GM12878 (cell line): ENCODE data around the gene ETV6. TPM values are rescaled to one million over a fixed set of nuclear protein-coding genes. Genes with fewer than 3 reads are reported as not detected.

Source experiments
- CREM ChIP-seq: IDR thresholded peaks from 2 replicates; pipeline ENCODE4 v1.6.1; 2014; ENCODE audit warnings: antibody characterized with exemption, low read depth
- EP300 ChIP-seq, 2 experiments: fragments of 150-350 bp in 1 of 2; IDR thresholded peaks; 2 replicates each; pipeline ENCODE4 v1.6.1; 2011 to 2012; ENCODE audit warnings: low read depth in 2 of 2, low read length in 2 of 2, borderline replicate concordance in 1 of 2, improper control_type of control experiment in 1 of 2, inconsistent platforms in 1 of 2; ENCODE audit not compliant: control insufficient read depth in 1 of 2
- GATAD2B ChIP-seq: fragments of 450-650 bp; conservative IDR thresholded peaks from 2 replicates; pipeline ENCODE4 v1.6.1; 2017; ENCODE audit warnings: low read depth, mild to moderate bottlenecking, moderate library complexity
- IRF4 ChIP-seq: IDR thresholded peaks from 2 replicates; pipeline ENCODE4 v1.6.1; 2011; ENCODE audit warnings: low read depth, low read length
- JUNB ChIP-seq: IDR thresholded peaks from 2 replicates; pipeline ENCODE4 v1.6.1; 2016; ENCODE audit warnings: antibody characterized with exemption, mild to moderate bottlenecking
- MTA3 ChIP-seq: IDR thresholded peaks from 2 replicates; pipeline ENCODE4 v1.6.1; 2012; ENCODE audit warnings: low read length, inconsistent platforms, borderline replicate concordance
- MXI1 ChIP-seq: fragments of 150-350 bp; IDR thresholded peaks from 2 replicates; pipeline ENCODE4 v1.6.1; 2011; ENCODE audit warnings: low read depth, mild to moderate bottlenecking, inconsistent platforms, low read length, improper control_type of control experiment
- NKRF ChIP-seq: fragments of 450-650 bp; conservative IDR thresholded peaks from 2 replicates; pipeline ENCODE4 v1.6.1; 2017; ENCODE audit warnings: mild to moderate bottlenecking, moderate library complexity
- NR2C1 ChIP-seq: fragments of 450-650 bp; IDR thresholded peaks from 2 replicates; pipeline ENCODE4 v1.6.1; 2017; ENCODE audit warnings: antibody characterized with exemption, mild to moderate bottlenecking, moderate library complexity
- PBX3 ChIP-seq: IDR thresholded peaks from 2 replicates; pipeline ENCODE4 v1.6.1; 2011; ENCODE audit warnings: mild to moderate bottlenecking, low read depth, low read length, moderate library complexity; ENCODE audit not compliant: insufficient replicate concordance
- POLR2A ChIP-seq: IDR thresholded peaks from 2 replicates; pipeline ENCODE4 v1.6.1; 2011; ENCODE audit warnings: low read depth, mild to moderate bottlenecking, low read length
- REST ChIP-seq: IDR thresholded peaks from 2 replicates; pipeline ENCODE4 v1.6.1; 2012; ENCODE audit warnings: mild to moderate bottlenecking, low read depth, low read length
- STAT3 ChIP-seq: IDR thresholded peaks from 2 replicates; pipeline ENCODE4 v1.6.1; 2011; ENCODE audit warnings: low read depth, low read length, improper control_type of control experiment
- ZBTB40 ChIP-seq: fragments of 450-650 bp; IDR thresholded peaks from 2 replicates; pipeline ENCODE4 v1.6.1; 2016; ENCODE audit warnings: mild to moderate bottlenecking, moderate library complexity, borderline replicate concordance
- ZNF217 ChIP-seq: fragments of 450-650 bp; IDR thresholded peaks from 2 replicates; pipeline ENCODE4 v1.6.1; 2017; ENCODE audit warnings: antibody characterized with exemption, mild to moderate bottlenecking
- polyA plus RNA-seq, 11 experiments: library from polyadenylated mRNA; depleted of rRNA in 4 of 11; unstranded in 6 of 11; stranded (reverse) in 5 of 11; fragments of >200 nt; fragmentation: Nextera tagmentation in 4 of 11; fragmentation: Illumina TruSeq in 1 of 11; extraction: Ambion mirVana in 4 of 11; extraction: Trizol in 1 of 11; gene quantifications; 1 replicate in 1 of 11; 2 replicates in 10 of 11; pipeline versions ENCODE4 v1.2.1 to v1.2.3, GENCODE V29; 2011 to 2016; ENCODE audit warnings: inconsistent platforms in 2 of 11, missing spikeins in 2 of 11, low read depth in 1 of 11
- total RNA-seq, 4 experiments: library from RNA; depleted of rRNA in 3 of 4; stranded (reverse); fragments of >200 nt in 3 of 4; fragmentation: Illumina TruSeq in 1 of 4; extraction: Trizol in 1 of 4; gene quantifications; 2 replicates each; pipeline versions ENCODE4 v1.2.1 to v1.2.3, GENCODE V29; 2013 to 2021

The ETV6 gene
- total and polyA plus RNA-seq, 10 of the 15 experiments (the other 5 are each of a cell fraction or from before 2014, with no cell fraction given), result 6.6 to 74.8 (median 24.6) TPM

GRCh38 chr12:11765817-11766794 is 116.6 kb downstream of the ETV6 start (continued):
- no peak for TF ChIP-seq NKRF
- no peak for TF ChIP-seq ZBTB40
- TF ChIP-seq NR2C1, result no peak
- TF ChIP-seq POLR2A, result 0 out of 2 replicates have a peak, but pooled peaks have one; percentile 32
- no peak for TF ChIP-seq JUNB
- TF ChIP-seq REST, result no peak
- TF ChIP-seq EP300 (IDR thresholded peaks at IDR 0.05; ENCODE audit: borderline replicate concordance in 1 of 2, control insufficient read depth in 1 of 2, low read depth in 2 of 2, low read length in 2 of 2), result peak; percentile 81 to 89
- TF ChIP-seq MXI1, result peak; percentile 69
- peak; percentile 89 for TF ChIP-seq IRF4
- peak; percentile 90 for TF ChIP-seq GATAD2B
- no peak for TF ChIP-seq MTA3
- no peak for TF ChIP-seq STAT3
- peak; percentile 72 for TF ChIP-seq CREM
- TF ChIP-seq PBX3, result peak; percentile 24
- peak; percentile 74; the same call in 1 of the 2 replicates for TF ChIP-seq ZNF217
